ENCODE results near the gene ITPRID2.

GRCh38 chr2:181847702-181848101 lies 43.8 kb upstream of the ITPRID2 start:
- TF ChIP-seq POLR2AphosphoS5 (IDR thresholded peaks at IDR 0.05; ENCODE audit: borderline replicate concordance, low read depth, low read length) (no peak), FOXP2 (optimal IDR thresholded peaks at IDR 0.05; ENCODE audit: control extremely low read depth, extremely low read length, insufficient read depth) (no peak), EZH2 (IDR thresholded peaks at IDR 0.05) (no peak)
